H9 (cell line): ENCODE data around the gene XXYLT1. TPM values are rescaled to one million over a fixed set of nuclear protein-coding genes. Genes with fewer than 3 reads are reported as not detected.

Experiments used
- DNase-seq: peaks from one replicate; pipeline ENCODE4 v3.0.0-alpha.2; 2017
- H2AFZ ChIP-seq: one replicate; pipeline ENCODE4 v1.6.1; 2013; ENCODE audit warnings: mild to moderate bottlenecking, low read length, control low read depth, moderate library complexity
- H2AK5ac ChIP-seq: 2 replicates; pipeline ENCODE4 v1.6.1; 2013; ENCODE audit warnings: low read length, control low read depth, mixed read lengths; ENCODE audit not compliant: insufficient read length
- H2BK120ac ChIP-seq: one replicate; pipeline ENCODE4 v1.6.1; 2013; ENCODE audit warnings: low read depth, mild to moderate bottlenecking, low read length, control low read depth, inconsistent platforms; ENCODE audit not compliant: poor library complexity, severe bottlenecking
- H2BK12ac ChIP-seq: 2 replicates; pipeline ENCODE4 v1.6.1; 2013; ENCODE audit warnings: low read length, control low read depth, mixed read lengths, low read depth; ENCODE audit not compliant: insufficient read length
- H2BK15ac ChIP-seq: 2 replicates; pipeline ENCODE4 v1.6.1; 2013; ENCODE audit warnings: low read depth, low read length, control low read depth
- H2BK20ac ChIP-seq: one replicate; pipeline ENCODE4 v1.6.1; 2013; ENCODE audit warnings: low read depth, mild to moderate bottlenecking, low read length, control low read depth, inconsistent platforms; ENCODE audit not compliant: poor library complexity, severe bottlenecking
- H2BK5ac ChIP-seq: 2 replicates; pipeline ENCODE4 v1.6.1; 2013; ENCODE audit warnings: low read length, control low read depth, mixed read lengths; ENCODE audit not compliant: insufficient read length
- H3K14ac ChIP-seq: 2 replicates; pipeline ENCODE4 v1.6.1; 2013; ENCODE audit warnings: low read length, control low read depth; ENCODE audit not compliant: insufficient read depth
- H3K18ac ChIP-seq: 2 replicates; pipeline ENCODE4 v1.6.1; 2013; ENCODE audit warnings: low read depth, mild to moderate bottlenecking, mixed read lengths, low read length, control low read depth; ENCODE audit not compliant: insufficient read length
- H3K23ac ChIP-seq: 2 replicates; pipeline ENCODE4 v1.6.1; 2013; ENCODE audit warnings: low read length, control low read depth, mixed read lengths, low read depth; ENCODE audit not compliant: insufficient read length
- H3K23me2 ChIP-seq: 2 replicates; pipeline ENCODE4 v1.6.1; 2013; ENCODE audit warnings: low read depth, mild to moderate bottlenecking, mixed read lengths, low read length, control low read depth; ENCODE audit not compliant: insufficient read length, poor library complexity, severe bottlenecking
- H3K27ac ChIP-seq: 2 replicates; pipeline ENCODE4 v1.5.1; 2013; ENCODE audit warnings: low read length, control low read depth, mixed read lengths, low read depth; ENCODE audit not compliant: insufficient read length
- H3K27me3 ChIP-seq: 2 replicates; pipeline ENCODE4 v1.6.1; 2013; ENCODE audit warnings: low read length, control low read depth, inconsistent platforms; ENCODE audit not compliant: insufficient read depth
- H3K4ac ChIP-seq: 2 replicates; pipeline ENCODE4 v1.6.1; 2013; ENCODE audit warnings: low read depth, mild to moderate bottlenecking, control low read depth, inconsistent platforms, low read length, moderate library complexity
- H3K4me1 ChIP-seq: 2 replicates; pipeline ENCODE4 v1.6.1; 2013; ENCODE audit warnings: low read length, control low read depth, inconsistent platforms; ENCODE audit not compliant: insufficient read depth
- H3K4me2 ChIP-seq: 2 replicates; pipeline ENCODE4 v1.6.1; 2013; ENCODE audit warnings: low read length, control low read depth, mixed read lengths; ENCODE audit not compliant: insufficient read length, insufficient read depth
- H3K56ac ChIP-seq: 2 replicates; pipeline ENCODE4 v1.6.1; 2013; ENCODE audit warnings: low read depth, mild to moderate bottlenecking, mixed read lengths, low read length, control low read depth; ENCODE audit not compliant: insufficient read length
- H3K79me1 ChIP-seq: 2 replicates; pipeline ENCODE4 v1.6.1; 2013; ENCODE audit warnings: low read depth, mild to moderate bottlenecking, moderate library complexity, low read length, control low read depth, inconsistent platforms; ENCODE audit not compliant: insufficient read depth, poor library complexity, severe bottlenecking
- H3K79me2 ChIP-seq: 2 replicates; pipeline ENCODE4 v1.6.1; 2013; ENCODE audit warnings: low read length, control low read depth, inconsistent platforms; ENCODE audit not compliant: insufficient read depth
- H3K9ac ChIP-seq: 2 replicates; pipeline ENCODE4 v1.6.1; 2013; ENCODE audit warnings: low read length, control low read depth, mixed read lengths; ENCODE audit not compliant: insufficient read length; ENCODE audit errors: extremely low read depth
- H3K9me3 ChIP-seq: one replicate; pipeline ENCODE4 v1.6.1; 2013; ENCODE audit warnings: low read depth, low read length, inconsistent platforms; ENCODE audit not compliant: control insufficient read depth
- H3T11ph ChIP-seq: one replicate; pipeline ENCODE4 v1.6.1; 2013; ENCODE audit warnings: mild to moderate bottlenecking, low read length, control low read depth, inconsistent platforms
- H4K20me1 ChIP-seq: one replicate; pipeline ENCODE4 v1.6.1; 2013; ENCODE audit not compliant: control insufficient read depth, insufficient read length, insufficient read depth
- H4K5ac ChIP-seq: 2 replicates; pipeline ENCODE4 v1.6.1; 2013; ENCODE audit warnings: low read depth, mild to moderate bottlenecking, mixed read lengths, low read length, control low read depth; ENCODE audit not compliant: insufficient read length
- H4K8ac ChIP-seq: replicated peaks from 2 replicates; pipeline ENCODE4 v1.6.1; 2013; ENCODE audit warnings: low read length, control low read depth, mixed read lengths, low read depth; ENCODE audit not compliant: insufficient read length
- H4K91ac ChIP-seq: 2 replicates; pipeline ENCODE4 v1.6.1; 2013; ENCODE audit warnings: low read depth, mild to moderate bottlenecking, moderate library complexity, mixed read lengths, low read length, control low read depth; ENCODE audit not compliant: insufficient read length
- H3K27ac Mint-ChIP-seq, 3 experiments: 2 replicates in 2 of 3; 3 replicates in 1 of 3; pipeline ENCODE4 v1.8.0; 2020 to 2021; ENCODE audit warnings: mixed read lengths in 3 of 3, mild to moderate bottlenecking in 1 of 3, moderate library complexity in 1 of 3
- H3K27me3 Mint-ChIP-seq: 2 replicates; pipeline ENCODE4 v1.8.0; 2021; ENCODE audit warnings: low read depth, mild to moderate bottlenecking, moderate library complexity, mixed read lengths
- H3K36me3 Mint-ChIP-seq, 3 experiments: 2 replicates in 2 of 3; 3 replicates in 1 of 3; pipeline ENCODE4 v1.8.0; 2020 to 2021; ENCODE audit warnings: low read depth in 3 of 3, mixed read lengths in 3 of 3; ENCODE audit not compliant: insufficient read depth in 1 of 3
- H3K4me1 Mint-ChIP-seq, 2 experiments: 2 replicates each; pipeline ENCODE4 v1.8.0; 2020; ENCODE audit warnings: mixed read lengths in 2 of 2
- H3K4me3 Mint-ChIP-seq, 2 experiments: 2 replicates in 1 of 2; 3 replicates in 1 of 2; pipeline ENCODE4 v1.8.0; 2020 to 2021; ENCODE audit warnings: mild to moderate bottlenecking in 2 of 2, mixed read lengths in 2 of 2, moderate library complexity in 1 of 2
- H3K9me3 Mint-ChIP-seq, 2 experiments: 2 replicates in 1 of 2; 3 replicates in 1 of 2; pipeline ENCODE4 v1.8.0; 2020; ENCODE audit warnings: mild to moderate bottlenecking in 2 of 2, mixed read lengths in 2 of 2, moderate library complexity in 1 of 2
- WGBS: extraction: QIAGEN DNeasy Blood & Tissue Kit; methylation state at CpG from one replicate; pipeline ENCODE4 v1.1.7; 2013; ENCODE audit warnings: missing lambda C conversion rate, low lambda C conversion rate, mixed read lengths; ENCODE audit not compliant: insufficient read length; ENCODE audit errors: extremely low coverage; 5-methylcytosine and 5-hydroxymethylcytosine counted together
- total RNA-seq: library from RNA; stranded (reverse); gene quantifications from 2 replicates; pipeline ENCODE4 v1.2.1, GENCODE V29; 2021
- TF ChIP-seq, protein P1 (sequence below): fragments of 200-600 bp; sonication (generic); conservative IDR thresholded peaks from 3 replicates; pipeline ENCODE4 v1.8.0; 2021; ENCODE audit warnings: antibody characterized with exemption, mild to moderate bottlenecking

Gene XXYLT1
- total RNA-seq, 1 experiment from 2014 or later, result 22.7 TPM

DNA sequence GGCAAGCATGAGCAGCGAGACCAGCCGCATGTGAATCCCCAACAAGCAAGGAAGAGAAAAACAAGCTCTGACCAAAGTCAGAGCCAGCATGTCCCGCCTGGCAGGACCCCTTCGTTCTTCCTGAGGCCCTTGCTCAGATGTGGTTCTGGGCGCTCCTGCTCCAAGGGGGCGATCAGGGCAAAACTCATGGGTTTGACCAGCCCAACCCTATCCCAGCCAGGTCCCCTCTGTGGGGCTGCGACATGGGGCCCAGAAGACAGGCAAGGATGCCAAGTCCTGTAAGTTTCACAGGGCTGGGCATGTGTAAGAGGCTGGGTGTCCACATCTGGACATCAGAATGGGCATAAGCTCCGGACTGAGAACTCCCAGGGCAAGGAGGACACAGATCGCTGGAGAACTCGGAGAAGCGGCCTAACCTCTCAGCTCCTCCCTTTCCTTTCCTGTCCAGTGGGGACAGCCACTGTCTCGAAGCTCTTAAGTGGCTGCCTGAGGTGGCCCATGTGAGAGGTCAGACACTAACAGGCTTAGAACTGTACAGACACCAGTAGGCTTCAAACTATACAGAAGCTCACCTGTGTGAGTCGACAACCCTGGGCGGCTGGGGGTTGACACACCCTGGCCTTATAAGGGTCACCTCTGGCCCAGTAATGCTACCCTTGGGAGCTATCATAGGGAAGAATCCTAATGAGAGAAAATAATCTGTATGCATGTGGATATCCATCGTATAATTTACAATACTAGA lies 48.9 kb downstream of the XXYLT1 start:
- Mint-ChIP-seq H3K4me1 (peaks cover 33 to 42% of the 10 kb centered on the region in 2 experiments), H3K27me3 (no peaks in the 10 kb centered on the region), H3K27ac (peak overlapping the region; percentile 35 to 75 (median 63); a peak in 3 of 7 replicates), H3K36me3 (peaks cover 18 to 28% (median 18%) of the 10 kb centered on the region in 3 experiments; a peak in 6 of 7 replicates), H3K4me3 (no peak overlapping the region), H3K9me3 (peaks cover 0 to 3% of the 10 kb centered on the region in 2 experiments; a peak in 2 of 5 replicates)
- Histone ChIP-seq H3K4me1 (peaks cover 6% of the 10 kb centered on the region; the same call in 1 of the 2 replicates), H3K56ac (no peak overlapping the region), H4K8ac (no peak overlapping the region), H2BK12ac (no peak overlapping the region), H3K79me1 (no peaks in the 10 kb centered on the region), H4K5ac (no peak overlapping the region), H2BK15ac (no peak overlapping the region), H3K18ac (no peak overlapping the region), H3K27ac (no peak overlapping the region), H3K4me2 (no peak overlapping the region), H2AFZ (no peak overlapping the region), H3K27me3 (no peaks in the 10 kb centered on the region), H3K23me2 (no peaks in the 10 kb centered on the region), H3K4ac (no peak overlapping the region; the same call in 1 of the 2 replicates), H3K14ac (peak overlapping the region; percentile 51; the same call in 1 of the 2 replicates), H2AK5ac (no peak overlapping the region), H3K9ac (no peak overlapping the region), H4K91ac (no peak overlapping the region), H3K23ac (no peak overlapping the region), H3T11ph (no peak overlapping the region), H4K20me1 (no peaks in the 10 kb centered on the region), H2BK20ac (no peak overlapping the region), H3K79me2 (no peaks in the 10 kb centered on the region; the same call in 1 of the 2 replicates), H2BK120ac (no peak overlapping the region), H2BK5ac (no peak overlapping the region), H3K9me3 (no peaks in the 10 kb centered on the region)
- no peak for DNase-seq
- TF ChIP-seq, protein P1, sequence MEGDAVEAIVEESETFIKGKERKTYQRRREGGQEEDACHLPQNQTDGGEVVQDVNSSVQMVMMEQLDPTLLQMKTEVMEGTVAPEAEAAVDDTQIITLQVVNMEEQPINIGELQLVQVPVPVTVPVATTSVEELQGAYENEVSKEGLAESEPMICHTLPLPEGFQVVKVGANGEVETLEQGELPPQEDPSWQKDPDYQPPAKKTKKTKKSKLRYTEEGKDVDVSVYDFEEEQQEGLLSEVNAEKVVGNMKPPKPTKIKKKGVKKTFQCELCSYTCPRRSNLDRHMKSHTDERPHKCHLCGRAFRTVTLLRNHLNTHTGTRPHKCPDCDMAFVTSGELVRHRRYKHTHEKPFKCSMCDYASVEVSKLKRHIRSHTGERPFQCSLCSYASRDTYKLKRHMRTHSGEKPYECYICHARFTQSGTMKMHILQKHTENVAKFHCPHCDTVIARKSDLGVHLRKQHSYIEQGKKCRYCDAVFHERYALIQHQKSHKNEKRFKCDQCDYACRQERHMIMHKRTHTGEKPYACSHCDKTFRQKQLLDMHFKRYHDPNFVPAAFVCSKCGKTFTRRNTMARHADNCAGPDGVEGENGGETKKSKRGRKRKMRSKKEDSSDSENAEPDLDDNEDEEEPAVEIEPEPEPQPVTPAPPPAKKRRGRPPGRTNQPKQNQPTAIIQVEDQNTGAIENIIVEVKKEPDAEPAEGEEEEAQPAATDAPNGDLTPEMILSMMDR, result no peak
- WGBS, result no CpG with 5 or more reads among the region's 15 CpGs
